Muscle layer of duodenum (tissue), 2 donors: ENCODE measurements around the gene USP48.
"Not testable (repeated sequence)": the region's sequence is repeated elsewhere in the genome, so short reads cannot be mapped to it uniquely, and the experiment has no call there.

Experiments used
- H3K27ac ChIP-seq: one replicate; pipeline ENCODE4 v1.7.0; 2013; ENCODE audit warnings: mild to moderate bottlenecking, low read length
- H3K27me3 ChIP-seq: one replicate; pipeline ENCODE4 v1.7.0; 2013; ENCODE audit warnings: low read depth, mild to moderate bottlenecking, control low read depth, low read length
- H3K36me3 ChIP-seq, 2 donors: one replicate each; pipeline ENCODE4 v1.7.0; 2013; ENCODE audit warnings: low read length in 2 of 2, control low read depth in 1 of 2, mild to moderate bottlenecking in 1 of 2; ENCODE audit not compliant: insufficient read depth in 2 of 2, control insufficient read depth in 1 of 2
- H3K4me1 ChIP-seq, 2 donors: one replicate each; pipeline ENCODE4 v1.7.0; 2013; ENCODE audit warnings: low read length in 2 of 2, mild to moderate bottlenecking in 2 of 2, control low read depth in 1 of 2, moderate library complexity in 1 of 2; ENCODE audit not compliant: insufficient read depth in 2 of 2, control insufficient read depth in 1 of 2
- H3K4me3 ChIP-seq, 2 donors: one replicate each; pipeline ENCODE4 v1.7.0; 2013; ENCODE audit warnings: low read length in 2 of 2, low read depth in 1 of 2, mild to moderate bottlenecking in 1 of 2
- H3K9me3 ChIP-seq, 2 donors: one replicate each; pipeline ENCODE4 v1.7.0; 2013; ENCODE audit warnings: low read length in 2 of 2, control low read depth in 1 of 2, mild to moderate bottlenecking in 1 of 2; ENCODE audit not compliant: control insufficient read depth in 1 of 2
- donor health status: healthy.

Gene USP48, protein sequence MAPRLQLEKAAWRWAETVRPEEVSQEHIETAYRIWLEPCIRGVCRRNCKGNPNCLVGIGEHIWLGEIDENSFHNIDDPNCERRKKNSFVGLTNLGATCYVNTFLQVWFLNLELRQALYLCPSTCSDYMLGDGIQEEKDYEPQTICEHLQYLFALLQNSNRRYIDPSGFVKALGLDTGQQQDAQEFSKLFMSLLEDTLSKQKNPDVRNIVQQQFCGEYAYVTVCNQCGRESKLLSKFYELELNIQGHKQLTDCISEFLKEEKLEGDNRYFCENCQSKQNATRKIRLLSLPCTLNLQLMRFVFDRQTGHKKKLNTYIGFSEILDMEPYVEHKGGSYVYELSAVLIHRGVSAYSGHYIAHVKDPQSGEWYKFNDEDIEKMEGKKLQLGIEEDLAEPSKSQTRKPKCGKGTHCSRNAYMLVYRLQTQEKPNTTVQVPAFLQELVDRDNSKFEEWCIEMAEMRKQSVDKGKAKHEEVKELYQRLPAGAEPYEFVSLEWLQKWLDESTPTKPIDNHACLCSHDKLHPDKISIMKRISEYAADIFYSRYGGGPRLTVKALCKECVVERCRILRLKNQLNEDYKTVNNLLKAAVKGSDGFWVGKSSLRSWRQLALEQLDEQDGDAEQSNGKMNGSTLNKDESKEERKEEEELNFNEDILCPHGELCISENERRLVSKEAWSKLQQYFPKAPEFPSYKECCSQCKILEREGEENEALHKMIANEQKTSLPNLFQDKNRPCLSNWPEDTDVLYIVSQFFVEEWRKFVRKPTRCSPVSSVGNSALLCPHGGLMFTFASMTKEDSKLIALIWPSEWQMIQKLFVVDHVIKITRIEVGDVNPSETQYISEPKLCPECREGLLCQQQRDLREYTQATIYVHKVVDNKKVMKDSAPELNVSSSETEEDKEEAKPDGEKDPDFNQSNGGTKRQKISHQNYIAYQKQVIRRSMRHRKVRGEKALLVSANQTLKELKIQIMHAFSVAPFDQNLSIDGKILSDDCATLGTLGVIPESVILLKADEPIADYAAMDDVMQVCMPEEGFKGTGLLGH

GRCh38 chr1:21782868-21783678 lies at the start of gene USP48:
Gene USP48 (minus strand): TSS chr1:21783149. CDS start chr1:21782957, 192 bp downstream.
- peak within 1 kb of the TSS; percentile 100 for H3K27ac ChIP-seq
- peaks cover 3 to 9% of the 10 kb centered on the region in 2 donors for H3K4me1 ChIP-seq
- H3K36me3 ChIP-seq, result peaks cover 0 to 4% of the 10 kb centered on the region in 2 donors
- H3K4me3 ChIP-seq, result peak within 1 kb of the TSS; percentile 90 to 100
- no peaks in the 10 kb centered on the region for H3K27me3 ChIP-seq
- H3K9me3 ChIP-seq, result no peaks in the 10 kb centered on the region

GRCh38 chr1:21831454-21831970 lies 48.6 kb upstream of the USP48 start:
- Histone ChIP-seq H3K27ac (no peak overlapping the region), H3K27me3 (no peaks in the 10 kb centered on the region), H3K4me3 (no peak overlapping the region), H3K36me3 (peaks cover 63 to 97% of the 10 kb centered on the region in 2 donors), H3K9me3 (no peaks in the 10 kb centered on the region), H3K4me1 (no peaks in the 10 kb centered on the region)

- H3K27me3 ChIP-seq, result no peaks in the 10 kb centered on the region
- no peak overlapping the region for H3K4me3 ChIP-seq
- H3K4me1 ChIP-seq, result no peaks in the 10 kb centered on the region
- peaks cover 61 to 97% of the 10 kb centered on the region in 2 donors for H3K36me3 ChIP-seq
- no peaks in the 10 kb centered on the region for H3K9me3 ChIP-seq
- no peak overlapping the region for H3K27ac ChIP-seq
Measured at GRCh38 chr1:21830792-21831453, 48.0 kb upstream of the USP48 start.

GRCh38 chr1:21829294-21829693 lies 46.3 kb upstream of the USP48 start:
- Histone ChIP-seq H3K27me3 (no peaks in the 10 kb centered on the region), H3K9me3 (no peaks in the 10 kb centered on the region), H3K4me3 (no peak overlapping the region), H3K4me1 (no peaks in the 10 kb centered on the region), H3K27ac (no peak overlapping the region), H3K36me3 (peaks cover 55 to 95% of the 10 kb centered on the region in 2 donors)

- Histone ChIP-seq H3K4me3 (no peak overlapping the region), H3K27me3 (no peaks in the 10 kb centered on the region), H3K36me3 (peaks cover 50 to 95% of the 10 kb centered on the region in 2 donors), H3K9me3 (no peaks in the 10 kb centered on the region), H3K27ac (no peak overlapping the region), H3K4me1 (no peaks in the 10 kb centered on the region)
Measured at GRCh38 chr1:21828506-21829210, 45.7 kb upstream of the USP48 start.

- H3K27ac ChIP-seq, result no peak overlapping the region
- H3K27me3 ChIP-seq, result no peaks in the 10 kb centered on the region
- no peaks in the 10 kb centered on the region for H3K4me1 ChIP-seq
- no peaks in the 10 kb centered on the region for H3K9me3 ChIP-seq
- no peak overlapping the region for H3K4me3 ChIP-seq
- peaks cover 45 to 95% of the 10 kb centered on the region in 2 donors for H3K36me3 ChIP-seq
Measured at GRCh38 chr1:21828075-21828474, 45.1 kb upstream of the USP48 start.

- Histone ChIP-seq H3K36me3 (peaks cover 39 to 94% of the 10 kb centered on the region in 2 donors), H3K4me1 (no peaks in the 10 kb centered on the region), H3K27ac (no peak overlapping the region), H3K9me3 (no peaks in the 10 kb centered on the region), H3K4me3 (no peak overlapping the region), H3K27me3 (no peaks in the 10 kb centered on the region)
Measured at GRCh38 chr1:21827141-21827679, 44.3 kb upstream of the USP48 start.

GRCh38 chr1:21826694-21827093 lies 43.7 kb upstream of the USP48 start:
- H3K9me3 ChIP-seq, H3K4me1 ChIP-seq, H3K4me3 ChIP-seq, H3K27me3 ChIP-seq, H3K27ac ChIP-seq: not testable (repeated sequence)
- H3K36me3 ChIP-seq, result peaks cover 37 to 90% of the 10 kb centered on the region in 2 donors

DNA sequence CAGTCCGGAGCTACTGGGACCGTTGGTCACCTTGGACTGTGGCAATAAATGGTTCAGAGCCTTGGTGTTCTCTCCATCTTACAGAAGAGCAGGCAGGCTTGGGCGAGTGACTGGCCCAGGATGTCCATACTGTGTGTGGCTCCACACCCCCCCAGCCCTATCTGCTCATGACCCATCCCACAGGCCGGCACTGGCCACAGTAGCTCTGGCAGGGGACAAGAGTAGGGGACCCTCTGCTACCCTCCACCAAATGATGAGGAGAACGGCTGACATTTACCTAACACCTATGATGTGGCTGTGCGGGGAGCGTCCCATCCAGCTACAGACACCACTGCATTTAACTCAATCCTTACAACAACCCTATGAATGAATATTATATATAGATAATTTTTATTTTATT lies 42.4 kb upstream of the USP48 start:
- H3K4me3 ChIP-seq, result no peak overlapping the region
- no peaks in the 10 kb centered on the region for H3K9me3 ChIP-seq
- no peaks in the 10 kb centered on the region for H3K4me1 ChIP-seq
- peaks cover 30 to 89% of the 10 kb centered on the region in 2 donors for H3K36me3 ChIP-seq
- no peaks in the 10 kb centered on the region for H3K27me3 ChIP-seq
- no peak overlapping the region for H3K27ac ChIP-seq
